HG03097 (cell line): Measurements from ENCODE around the gene NPSR1.
"Not testable (repeated sequence)": the region's sequence is repeated elsewhere in the genome, so short reads cannot be mapped to it uniquely, and the experiment has no call there.

Experiments used
- ATAC-seq: cut with Tn5 transposase; IDR thresholded peaks from one replicate; pipeline ENCODE4 v1.9.1; 2021; ENCODE audit not compliant: unreplicated experiment, low FRiP score

The NPSR1 gene, protein sequence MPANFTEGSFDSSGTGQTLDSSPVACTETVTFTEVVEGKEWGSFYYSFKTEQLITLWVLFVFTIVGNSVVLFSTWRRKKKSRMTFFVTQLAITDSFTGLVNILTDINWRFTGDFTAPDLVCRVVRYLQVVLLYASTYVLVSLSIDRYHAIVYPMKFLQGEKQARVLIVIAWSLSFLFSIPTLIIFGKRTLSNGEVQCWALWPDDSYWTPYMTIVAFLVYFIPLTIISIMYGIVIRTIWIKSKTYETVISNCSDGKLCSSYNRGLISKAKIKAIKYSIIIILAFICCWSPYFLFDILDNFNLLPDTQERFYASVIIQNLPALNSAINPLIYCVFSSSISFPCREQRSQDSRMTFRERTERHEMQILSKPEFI

DNA sequence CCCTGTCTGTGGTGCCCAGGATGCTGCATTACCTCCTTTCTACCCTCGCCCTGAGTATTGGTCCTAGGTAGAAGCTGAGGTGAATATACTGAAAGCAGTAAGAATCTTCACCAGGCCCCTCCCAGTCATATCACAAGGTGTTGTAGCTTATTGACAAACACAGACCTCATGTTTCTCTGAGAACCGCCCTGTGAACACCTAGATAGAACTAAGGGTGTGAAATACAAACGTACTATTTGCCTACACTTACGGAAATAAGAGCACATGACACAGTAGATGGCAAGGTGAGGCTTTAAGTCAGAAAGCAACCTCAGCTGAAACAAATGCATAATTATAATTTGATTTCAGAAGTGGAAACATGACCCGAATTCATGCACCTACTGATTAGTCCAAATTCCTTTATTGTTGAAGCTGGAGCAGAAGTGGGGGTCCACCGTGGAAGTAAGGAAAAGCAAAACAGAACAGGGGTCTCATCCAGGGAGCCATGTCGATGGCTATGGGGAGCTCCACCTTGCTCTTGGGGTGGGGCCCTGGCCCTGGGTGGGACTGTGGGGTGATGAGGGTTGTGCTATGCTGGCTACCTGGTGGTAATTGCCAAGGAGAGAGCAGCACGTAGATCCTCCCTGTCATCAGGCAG, at the start of gene NPSR1:
NPSR1 (plus strand) TSS at position 587 of the 637 bp plus-strand sequence. CDS start 195 bp downstream, outside the sequence.
- ATAC-seq: no peak

- ATAC-seq: no peak
These were observed 45.4 kb upstream of the NPSR1 start for GRCh38 chr7:34612661-34613060.

GRCh38 chr7:34620425-34620824, 37.6 kb upstream of the NPSR1 start:
- ATAC-seq: no peak

GRCh38 chr7:34622182-34622581, 35.8 kb upstream of the NPSR1 start:
- ATAC-seq: no peak

- ATAC-seq: no peak
These were observed 35.2 kb upstream of the NPSR1 start for GRCh38 chr7:34622771-34623250.

DNA sequence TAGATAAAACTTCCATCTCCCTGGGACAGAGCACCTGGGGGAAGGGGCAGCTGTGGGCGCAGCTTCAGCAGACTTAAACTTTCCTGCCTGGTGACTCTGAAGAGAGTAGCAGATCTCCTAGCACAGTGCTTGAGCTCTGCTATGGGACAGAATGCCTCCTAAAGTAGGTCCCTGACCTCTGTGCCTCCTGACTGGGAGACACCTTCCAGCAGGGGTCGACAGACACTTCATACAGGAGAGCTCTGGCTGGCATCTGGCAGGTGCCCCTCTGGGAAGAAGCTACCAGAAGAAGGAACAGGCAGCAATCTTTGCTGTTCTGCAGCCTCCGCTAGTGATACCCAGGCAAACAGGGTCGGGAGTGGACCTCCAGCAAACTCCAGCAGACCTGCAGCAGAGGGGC, 29.4 kb upstream of the NPSR1 start:
- ATAC-seq: not testable (repeated sequence)

DNA sequence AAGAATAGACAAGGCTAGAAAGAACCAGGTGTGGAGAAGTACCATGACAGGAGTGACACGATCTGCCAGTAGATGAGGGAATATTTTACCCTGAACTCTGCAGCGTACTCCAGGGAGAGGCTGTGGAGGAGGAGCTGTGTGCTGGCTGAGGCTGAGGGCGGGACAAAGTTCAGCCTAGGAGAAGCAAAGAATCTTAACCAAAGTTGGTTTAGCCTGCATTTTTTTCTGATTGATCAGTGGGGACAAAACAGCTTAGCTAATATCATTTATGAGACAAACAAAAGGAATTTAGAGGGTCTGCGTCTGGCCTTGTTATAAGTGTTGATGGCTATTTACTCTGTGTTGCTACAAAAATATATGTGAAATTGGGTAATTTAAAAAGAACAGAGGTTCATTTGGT, 5.2 kb upstream of the NPSR1 start:
- no peak for ATAC-seq

- no peak for ATAC-seq
These were observed 4.2 kb upstream of the NPSR1 start for GRCh38 chr7:34653787-34654186.

DNA sequence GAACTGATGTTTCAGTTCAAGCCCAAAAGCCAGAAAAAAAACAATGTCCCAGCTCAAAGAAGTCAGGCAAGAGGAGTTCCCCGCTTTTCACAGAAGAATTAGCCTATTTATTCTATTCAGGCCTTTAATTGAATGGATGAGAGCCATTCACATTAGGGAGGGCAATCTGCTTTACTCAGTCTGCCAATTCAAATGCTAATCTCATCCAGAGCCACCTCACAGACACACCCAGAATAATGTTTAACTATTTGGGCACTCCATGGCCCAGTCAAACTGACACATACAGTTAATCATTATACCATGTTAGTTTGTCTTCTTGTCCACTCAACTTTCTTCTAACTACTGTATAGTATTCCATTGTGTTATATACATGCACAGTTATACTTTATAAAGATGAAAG, 2.6 kb upstream of the NPSR1 start:
- no peak for ATAC-seq

DNA sequence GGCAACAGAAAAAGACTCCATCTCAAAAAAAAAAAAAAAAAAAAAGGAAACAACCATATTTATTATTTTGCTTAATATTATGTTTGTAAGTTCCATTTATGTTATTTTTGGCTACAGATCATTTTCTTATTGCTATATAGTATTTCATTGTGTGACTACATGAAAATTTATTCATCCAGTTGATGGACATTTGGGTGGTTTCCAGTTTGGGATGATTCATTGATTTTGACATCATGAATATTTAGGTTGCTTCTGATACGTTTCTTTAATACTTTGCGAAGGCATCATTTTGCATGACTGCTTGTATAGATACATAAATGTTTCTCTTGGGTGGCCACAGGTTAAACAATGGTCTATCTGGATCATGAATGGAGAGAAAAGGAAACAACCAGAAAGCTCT, 2.0 kb upstream of the NPSR1 start:
- ATAC-seq: no peak

GRCh38 chr7:34659472-34660075, 1.6 kb downstream of the NPSR1 start:
- ATAC-seq: no peak

DNA sequence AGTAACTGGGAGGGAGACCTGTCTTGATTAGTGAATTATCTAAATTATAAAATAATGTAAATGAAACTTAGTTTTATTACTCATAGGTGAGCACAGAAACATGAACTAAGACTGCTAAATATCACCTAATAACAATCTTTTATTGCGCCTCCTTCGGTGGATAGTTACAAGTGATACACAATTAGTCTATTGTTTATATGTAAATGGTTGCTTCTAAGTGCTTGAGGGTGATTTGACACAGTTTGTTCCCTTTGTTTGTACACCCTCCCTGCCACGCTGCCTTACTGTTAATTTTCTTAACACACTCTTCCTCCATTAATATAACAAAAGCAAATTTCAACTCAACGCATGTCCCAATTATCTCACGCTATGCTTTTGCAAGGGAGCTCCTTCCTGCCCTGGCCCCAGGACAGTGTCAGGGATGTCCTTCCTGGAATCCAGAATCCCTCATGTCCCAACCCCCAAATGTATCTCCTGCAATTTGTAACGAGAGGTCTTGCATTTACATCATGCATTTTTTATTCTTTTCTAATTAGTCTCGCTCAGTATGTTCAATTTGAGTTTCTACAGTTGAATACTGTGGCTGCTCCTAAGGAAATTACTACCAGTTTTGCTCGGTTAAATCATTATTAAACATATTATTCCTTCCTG, 4.2 kb downstream of the NPSR1 start:
- ATAC-seq: no peak

- ATAC-seq: no peak
These were observed 6.7 kb downstream of the NPSR1 start for GRCh38 chr7:34664755-34665154.

DNA sequence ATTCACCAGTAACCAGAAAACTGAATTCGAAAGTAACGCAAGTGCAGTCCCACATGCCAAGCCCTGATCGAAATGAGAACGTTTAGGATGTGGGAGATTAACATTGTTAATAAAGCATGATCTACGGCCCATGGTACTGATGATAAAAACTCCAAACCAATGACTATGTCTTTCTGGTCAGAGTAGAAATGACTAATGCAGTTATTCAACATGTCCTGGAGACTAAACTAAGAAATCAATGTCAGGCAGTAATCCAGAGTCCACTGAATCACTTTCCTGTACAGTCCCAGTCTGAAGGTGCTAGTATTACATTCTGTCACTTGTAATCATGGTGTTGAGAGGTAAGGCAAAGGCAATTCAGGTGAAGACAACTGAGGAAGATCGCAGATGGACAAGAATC, 14.4 kb downstream of the NPSR1 start:
- ATAC-seq: no peak

DNA sequence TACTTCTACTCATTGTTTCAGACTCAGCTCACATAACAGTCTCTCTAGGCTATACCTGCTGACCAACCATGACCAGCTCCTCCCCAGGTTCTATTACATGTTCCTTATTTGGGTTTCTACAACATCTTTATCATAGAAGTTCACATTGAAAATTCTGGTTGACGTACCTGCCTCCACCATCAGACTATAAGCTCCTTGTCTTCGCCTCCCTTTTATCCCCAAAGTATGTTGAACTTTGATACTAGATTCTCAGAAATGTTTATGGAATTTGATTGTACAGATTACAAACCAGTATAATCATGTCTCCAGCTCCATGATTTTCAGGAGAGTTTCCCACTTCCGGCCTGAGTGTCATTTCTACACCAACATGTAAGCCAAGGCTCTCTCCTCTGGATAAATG, 15.0 kb downstream of the NPSR1 start:
- ATAC-seq: no peak

DNA sequence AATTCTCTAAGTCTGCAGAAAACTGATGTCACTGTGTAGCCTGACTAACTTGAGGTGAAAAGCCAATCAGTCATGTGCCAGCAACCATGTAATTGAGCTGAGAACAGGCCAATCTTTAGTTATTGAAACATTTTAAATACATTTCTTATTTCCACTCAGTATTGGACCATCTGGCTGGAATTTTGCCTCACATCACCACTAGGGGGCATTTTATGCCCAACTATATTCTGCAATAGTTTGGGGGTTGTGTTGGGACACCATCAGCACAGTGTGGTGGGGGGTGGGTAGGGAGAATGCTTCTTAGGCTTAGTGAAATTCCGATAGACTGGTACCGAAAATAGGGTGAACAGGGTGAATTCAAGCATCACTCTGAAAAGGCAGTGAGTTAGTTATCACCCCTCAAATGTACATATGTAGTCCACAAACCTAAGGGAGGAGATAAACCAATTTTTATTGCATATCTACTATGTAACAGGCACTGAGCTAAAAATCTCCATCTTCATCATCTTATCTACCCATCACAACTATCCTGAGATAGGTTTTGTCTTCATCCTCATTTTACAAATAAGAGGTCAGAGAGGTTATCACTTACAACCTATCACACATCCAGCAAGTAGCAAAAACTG, 17.8 kb downstream of the NPSR1 start:
- ATAC-seq: peak; percentile 80

DNA sequence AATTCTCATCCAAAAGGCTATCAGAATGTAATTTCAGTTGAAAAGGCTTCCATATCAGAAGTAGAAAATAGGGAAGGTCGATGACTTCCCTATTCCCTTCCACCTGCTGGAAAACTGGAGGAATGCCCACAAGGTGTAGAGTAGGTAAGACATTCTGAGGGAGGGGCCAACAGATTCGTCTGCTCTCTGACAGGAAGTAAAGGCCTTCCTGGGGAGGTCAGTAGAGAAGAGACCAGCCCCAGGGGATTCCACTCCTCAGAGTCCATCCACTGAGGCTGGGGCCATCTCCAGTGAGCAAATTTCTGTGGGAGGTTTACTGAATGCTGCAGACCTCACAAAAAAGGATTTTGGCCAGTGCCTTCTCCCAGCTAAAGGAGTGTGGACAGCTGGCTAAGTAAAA, 19.5 kb downstream of the NPSR1 start:
- no peak for ATAC-seq

- no peak for ATAC-seq
These were observed 29.5 kb downstream of the NPSR1 start for GRCh38 chr7:34687529-34687928.

GRCh38 chr7:34696415-34696814, 38.4 kb downstream of the NPSR1 start:
- ATAC-seq: no peak

DNA sequence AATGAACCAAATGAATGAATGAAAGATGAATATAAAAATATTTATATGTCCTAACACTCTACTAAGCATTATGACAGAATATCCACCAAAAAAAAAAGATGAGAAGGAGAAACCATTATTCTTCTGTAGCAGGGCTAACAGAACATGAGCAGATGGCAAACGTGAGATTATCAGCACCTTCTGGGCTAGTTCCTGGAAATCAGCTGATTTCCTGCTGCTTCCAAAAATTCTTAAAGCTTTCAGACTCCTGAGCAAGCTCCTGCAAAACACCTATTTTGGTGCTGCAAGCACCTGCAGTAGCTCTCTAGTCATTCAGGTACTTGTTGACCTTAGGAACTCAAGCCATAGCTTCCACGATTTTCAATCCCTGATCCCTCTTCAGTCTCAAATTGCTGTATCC, 51.8 kb downstream of the NPSR1 start:
- ATAC-seq: no peak

GRCh38 chr7:34718867-34719266, 60.8 kb downstream of the NPSR1 start:
- ATAC-seq: no peak
